ENCODE results near the gene SSH2.
A peak's percentile ranks its signal among the peaks of the same experiment; 100 is the strongest.
"Not testable (repeated sequence)": the region's sequence is repeated elsewhere in the genome, so short reads cannot be mapped to it uniquely, and the experiment has no call there.

Gene SSH2

DNA sequence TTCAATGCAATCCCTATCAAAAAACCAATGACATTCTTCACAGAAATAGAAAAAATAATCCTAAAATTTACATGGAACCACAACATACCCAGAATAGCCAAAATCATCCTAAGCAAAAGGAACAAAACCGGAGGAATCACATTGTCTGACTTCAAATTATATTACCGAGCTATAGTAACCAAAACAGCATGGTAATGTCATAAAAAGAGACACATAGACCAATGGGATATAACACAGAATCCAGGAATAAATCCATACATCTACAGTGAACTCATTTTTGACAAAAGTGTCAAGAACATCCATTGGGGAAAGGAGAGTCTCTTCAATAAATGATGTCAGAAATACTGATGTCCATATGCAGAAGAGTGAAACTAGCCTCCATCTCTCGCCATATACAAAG lies 201.5 kb downstream of the SSH2 start:
- CTCF ChIA-PET = interaction anchor here (2.6 kb wide), 1 partner anchor 112 kb away, joined by 7 read pairs; no protein-coding TSS in a partner anchor
- H3K4me1 Mint-ChIP-seq = peaks cover 56% of the 10 kb centered on the region
- DNase-seq = no peak
- no peak overlapping the region for H3K27ac Mint-ChIP-seq
- no peak overlapping the region for H3K4me3 Mint-ChIP-seq
- H3K9me3 Mint-ChIP-seq = peaks cover 4% of the 10 kb centered on the region
- H3K27me3 Mint-ChIP-seq = no peaks in the 10 kb centered on the region
- peaks cover 39% of the 10 kb centered on the region for H3K36me3 Mint-ChIP-seq

DNA sequence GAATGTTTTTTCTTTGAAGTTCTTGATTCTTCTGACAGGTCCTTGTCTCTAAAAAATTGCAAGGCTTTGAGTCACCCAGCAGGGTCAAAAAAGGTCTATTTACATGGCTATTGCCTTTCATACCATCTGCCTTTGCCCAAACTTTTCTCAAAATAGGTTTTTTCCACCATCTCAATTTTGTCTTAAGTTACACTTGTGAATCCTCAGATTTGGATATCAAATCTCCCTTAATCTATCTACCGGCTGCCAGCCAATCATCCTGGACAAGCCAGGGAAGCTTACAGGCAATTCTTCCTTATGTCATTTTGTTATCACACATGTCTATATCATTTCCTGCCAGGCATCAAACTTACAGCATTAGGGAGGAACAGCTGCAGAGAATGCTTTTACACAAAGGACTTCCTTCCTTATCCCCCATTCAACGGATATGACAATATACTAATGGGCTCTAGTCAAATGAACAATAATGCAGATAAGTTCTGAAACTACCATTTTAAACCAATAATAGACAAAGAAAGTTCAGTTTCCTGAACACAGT lies 203.2 kb downstream of the SSH2 start:
- Mint-ChIP-seq H3K4me1 (peaks cover 64% of the 10 kb centered on the region), H3K4me3 (no peak overlapping the region), H3K27me3 (no peaks in the 10 kb centered on the region), H3K9me3 (peaks cover 4% of the 10 kb centered on the region), H3K27ac (peak overlapping the region; percentile 71), H3K36me3 (peaks cover 38% of the 10 kb centered on the region)
- CTCF ChIA-PET = interaction anchor here (0.6 to 2.6 kb wide), 3 partner anchors 38 to 204 kb away, joined by 3 to 7 read pairs (median 3); no protein-coding TSS in a partner anchor
- no peak for DNase-seq

GRCh38 chr17:29725408-29725807 lies 204.6 kb downstream of the SSH2 start:
- peaks cover 41% of the 10 kb centered on the region for H3K36me3 Mint-ChIP-seq

GRCh38 chr17:29723278-29724047 lies 206.6 kb downstream of the SSH2 start:
- CTCF ChIA-PET = interaction anchor here (0.8 to 2.4 kb wide), 7 partner anchors 17 to 208 kb away, joined by 3 to 9 read pairs (median 3); no protein-coding TSS in a partner anchor
- H3K4me1 Mint-ChIP-seq = peaks cover 64% of the 10 kb centered on the region
- peak overlapping the region; percentile 84 for H3K27ac Mint-ChIP-seq
- no peak overlapping the region for H3K4me3 Mint-ChIP-seq
- peaks cover 4% of the 10 kb centered on the region for H3K9me3 Mint-ChIP-seq
- H3K27me3 Mint-ChIP-seq = no peaks in the 10 kb centered on the region
- no peak for DNase-seq
- peaks cover 32% of the 10 kb centered on the region for H3K36me3 Mint-ChIP-seq

More at GRCh38 chr17:29725408-29725807, 204.6 kb downstream of the SSH2 start:
- H3K27me3 Mint-ChIP-seq, H3K4me3 Mint-ChIP-seq, DNase-seq, H3K9me3 Mint-ChIP-seq, CTCF ChIA-PET: not testable (repeated sequence)
- H3K4me1 Mint-ChIP-seq = peaks cover 70% of the 10 kb centered on the region
- H3K27ac Mint-ChIP-seq = peak overlapping the region; percentile 78

- peaks cover 56% of the 10 kb centered on the region for H3K4me1 Mint-ChIP-seq
- peak overlapping the region; percentile 84 for H3K27ac Mint-ChIP-seq
- peak; percentile 49 for DNase-seq
- peaks cover 31% of the 10 kb centered on the region for H3K36me3 Mint-ChIP-seq
- CTCF ChIA-PET = interaction anchor here (0.8 to 2.4 kb wide), 9 partner anchors 11 to 209 kb away, joined by 3 to 9 read pairs (median 4); no protein-coding TSS in a partner anchor
- no peaks in the 10 kb centered on the region for H3K27me3 Mint-ChIP-seq
- peaks cover 1% of the 10 kb centered on the region for H3K9me3 Mint-ChIP-seq
- peak overlapping the region; percentile 4 for H3K4me3 Mint-ChIP-seq
Measured at GRCh38 chr17:29722411-29723198, 207.4 kb downstream of the SSH2 start.

GRCh38 chr17:29720551-29720950 lies 209.5 kb downstream of the SSH2 start:
- Mint-ChIP-seq H3K9me3 (no peaks in the 10 kb centered on the region), H3K27me3 (no peaks in the 10 kb centered on the region), H3K27ac (no peak overlapping the region), H3K4me3 (no peak overlapping the region), H3K4me1 (peaks cover 44% of the 10 kb centered on the region), H3K36me3 (peaks cover 43% of the 10 kb centered on the region)
- DNase-seq = no peak
- CTCF ChIA-PET = no interaction called here

DNA sequence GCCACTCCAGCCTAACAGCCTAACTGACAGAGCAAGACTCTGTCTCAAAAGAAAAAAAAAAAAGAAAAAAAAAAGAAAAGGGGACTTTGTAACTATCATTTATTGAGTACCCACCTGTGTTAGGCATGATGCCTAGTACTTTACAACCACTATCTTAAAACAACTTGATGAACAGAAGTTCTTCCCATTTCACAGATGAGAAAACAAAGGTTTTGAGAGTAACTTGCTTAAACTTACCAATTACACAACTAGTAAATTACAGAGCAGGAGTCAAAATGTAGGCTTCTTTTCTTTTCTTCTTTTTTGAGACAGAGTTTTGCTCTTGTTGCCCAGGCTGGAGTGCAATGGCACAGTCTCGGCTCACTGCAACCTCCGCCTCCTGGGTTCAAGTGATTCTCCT lies 210.6 kb downstream of the SSH2 start:
- CTCF ChIA-PET = no interaction called here
- DNase-seq = no peak
- H3K9me3 Mint-ChIP-seq = no peaks in the 10 kb centered on the region
- H3K36me3 Mint-ChIP-seq = peaks cover 42% of the 10 kb centered on the region
- H3K4me3 Mint-ChIP-seq = no peak overlapping the region
- no peak overlapping the region for H3K27ac Mint-ChIP-seq
- no peaks in the 10 kb centered on the region for H3K27me3 Mint-ChIP-seq
- peaks cover 42% of the 10 kb centered on the region for H3K4me1 Mint-ChIP-seq

- Mint-ChIP-seq H3K4me3 (no peak overlapping the region), H3K9me3 (no peaks in the 10 kb centered on the region), H3K4me1 (peaks cover 42% of the 10 kb centered on the region), H3K27ac (no peak overlapping the region), H3K36me3 (peaks cover 41% of the 10 kb centered on the region), H3K27me3 (no peaks in the 10 kb centered on the region)
- DNase-seq = no peak
- CTCF ChIA-PET = interaction anchor here (1.0 kb wide), 1 partner anchor 12 kb away, joined by 3 read pairs; no protein-coding TSS in a partner anchor
Measured at GRCh38 chr17:29718446-29719039, 211.5 kb downstream of the SSH2 start.

- peaks cover 38% of the 10 kb centered on the region for H3K4me1 Mint-ChIP-seq
- no peak overlapping the region for H3K4me3 Mint-ChIP-seq
- no peak for DNase-seq
- peaks cover 42% of the 10 kb centered on the region for H3K36me3 Mint-ChIP-seq
- CTCF ChIA-PET = no interaction called here
- no peaks in the 10 kb centered on the region for H3K27me3 Mint-ChIP-seq
- no peaks in the 10 kb centered on the region for H3K9me3 Mint-ChIP-seq
- no peak overlapping the region for H3K27ac Mint-ChIP-seq
Measured at GRCh38 chr17:29717817-29718216, 212.2 kb downstream of the SSH2 start.

- Mint-ChIP-seq H3K27me3 (no peaks in the 10 kb centered on the region), H3K36me3 (peaks cover 42% of the 10 kb centered on the region), H3K4me1 (peaks cover 27% of the 10 kb centered on the region), H3K27ac (peak overlapping the region; percentile 22), H3K4me3 (no peak overlapping the region), H3K9me3 (no peaks in the 10 kb centered on the region)
- DNase-seq = no peak
- CTCF ChIA-PET = no interaction called here
Measured at GRCh38 chr17:29716566-29716965, 213.5 kb downstream of the SSH2 start.

DNA sequence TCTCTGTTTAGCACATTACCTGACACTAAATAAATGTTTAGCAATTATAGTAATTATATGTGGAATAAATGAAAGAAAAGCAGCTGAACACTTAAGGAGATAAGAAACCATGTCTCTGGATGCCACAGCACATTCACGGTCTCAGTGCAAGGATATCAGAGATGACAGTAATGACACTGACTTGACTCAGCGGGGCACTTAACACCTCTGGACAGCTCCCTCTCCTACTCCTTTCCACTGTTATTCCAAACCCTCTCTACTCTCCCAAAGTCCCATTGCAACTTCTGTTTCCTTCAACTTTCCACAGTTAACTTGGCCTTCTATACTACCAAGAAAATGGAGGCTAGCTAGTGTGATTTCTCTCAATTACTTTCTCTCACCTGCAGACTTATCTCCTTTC lies 214.3 kb downstream of the SSH2 start:
- Mint-ChIP-seq H3K4me3 (no peak overlapping the region), H3K4me1 (peaks cover 29% of the 10 kb centered on the region), H3K27ac (no peak overlapping the region), H3K9me3 (no peaks in the 10 kb centered on the region), H3K27me3 (no peaks in the 10 kb centered on the region), H3K36me3 (peaks cover 48% of the 10 kb centered on the region)
- CTCF ChIA-PET = interaction anchor here (1.0 kb wide), 1 partner anchor 16 kb away, joined by 4 read pairs; no protein-coding TSS in a partner anchor
- DNase-seq = no peak

- CTCF ChIA-PET = no interaction called here
- Mint-ChIP-seq H3K36me3 (peaks cover 55% of the 10 kb centered on the region), H3K4me1 (peaks cover 33% of the 10 kb centered on the region)
Measured at GRCh38 chr17:29714146-29714545, 215.9 kb downstream of the SSH2 start.

GRCh38 chr17:29713626-29714025 lies 216.4 kb downstream of the SSH2 start:
- peaks cover 35% of the 10 kb centered on the region for H3K4me1 Mint-ChIP-seq
- H3K4me3 Mint-ChIP-seq = no peak overlapping the region
- no peaks in the 10 kb centered on the region for H3K9me3 Mint-ChIP-seq
- no peaks in the 10 kb centered on the region for H3K27me3 Mint-ChIP-seq
- H3K27ac Mint-ChIP-seq = no peak overlapping the region
- no peak for DNase-seq
- CTCF ChIA-PET = no interaction called here
- H3K36me3 Mint-ChIP-seq = peaks cover 54% of the 10 kb centered on the region

More at GRCh38 chr17:29714146-29714545, 215.9 kb downstream of the SSH2 start:
- no peak for DNase-seq
- no peaks in the 10 kb centered on the region for H3K27me3 Mint-ChIP-seq
- H3K9me3 Mint-ChIP-seq = no peaks in the 10 kb centered on the region
- peak overlapping the region; percentile 4 for H3K27ac Mint-ChIP-seq
- no peak overlapping the region for H3K4me3 Mint-ChIP-seq

Measured in activated naive CD4-positive, alpha-beta T cell treated with anti-CD3 and anti-CD28 coated beads, Interleukin-2, amount 10 ng/mL, durations not matched to agents 7 days and 5 days (primary cell).